Mucosa of descending colon (tissue), 3 donors: ENCODE results near the gene MYO1F. TPM values are rescaled to one million over a fixed set of nuclear protein-coding genes. Genes with fewer than 3 reads are reported as not detected.
A peak's percentile ranks its signal among the peaks of the same experiment; 100 is the strongest.
"Not testable (repeated sequence)": the region's sequence is repeated elsewhere in the genome, so short reads cannot be mapped to it uniquely, and the experiment has no call there.

Source experiments
- ATAC-seq: fragments of 200-7000 bp; cut with Tn5 transposase; one replicate; pipeline ENCODE4 v1.9.1; 2020; ENCODE audit warnings: mild to moderate bottlenecking, moderate library complexity
- DNase-seq, 3 donors: peaks; one replicate each; pipeline ENCODE4 v3.0.0-alpha.2; 2020
- H3K36me3 ChIP-seq: fragments of 200-600 bp; one replicate; pipeline ENCODE4 v1.8.0; 2021; ENCODE audit warnings: low read depth, mild to moderate bottlenecking
- H3K4me1 ChIP-seq: fragments of 200-600 bp; one replicate; pipeline ENCODE4 v1.8.0; 2021; ENCODE audit warnings: low read depth, mild to moderate bottlenecking
- H3K4me3 ChIP-seq: fragments of 200-600 bp; one replicate; pipeline ENCODE4 v1.8.0; 2021; ENCODE audit warnings: mild to moderate bottlenecking
- H3K9me3 ChIP-seq: fragments of 200-600 bp; one replicate; pipeline ENCODE4 v1.8.0; 2021; ENCODE audit warnings: mild to moderate bottlenecking
- intact Hi-C, 2 donors: fragments of 100-400 bp; cut with DNase I in 1 of 2; cut with micrococcal nuclease in 1 of 2; formaldehyde crosslinking; loops; one replicate each; pipeline versions ENCODE4 v1.11.0 to v1.11.1; 2022; cut with DNase I, micrococcal nuclease
- total RNA-seq, 3 donors: library from RNA; stranded (reverse); fragmentation: NEBNext Ultra II Directional in 2 of 3; extraction: Animal tissue kit (Norgen Biotek cat#: 25700) in 2 of 3; gene quantifications; one replicate each; pipeline versions ENCODE4 v1.2.1 to v1.2.4, GENCODE V29; 2021 to 2023
- TF ChIP-seq, protein P1 (sequence below): fragments of 200-600 bp; IDR thresholded peaks from one replicate; pipeline ENCODE4 v1.8.0; 2022; ENCODE audit warnings: antibody characterized with exemption, mild to moderate bottlenecking
- donor health status: DM: no; HTN: no; CAD: no; lungs with moderate emphysema.
- donor health status: DM: no; HTN: no; CAD: no.
- donor health status: DM: no; HTN: yes; CAD: no.

MYO1F gene
- total RNA-seq, 3 donors from 2014 or later = 8.5 to 26.5 (median 21.0) TPM

DNA sequence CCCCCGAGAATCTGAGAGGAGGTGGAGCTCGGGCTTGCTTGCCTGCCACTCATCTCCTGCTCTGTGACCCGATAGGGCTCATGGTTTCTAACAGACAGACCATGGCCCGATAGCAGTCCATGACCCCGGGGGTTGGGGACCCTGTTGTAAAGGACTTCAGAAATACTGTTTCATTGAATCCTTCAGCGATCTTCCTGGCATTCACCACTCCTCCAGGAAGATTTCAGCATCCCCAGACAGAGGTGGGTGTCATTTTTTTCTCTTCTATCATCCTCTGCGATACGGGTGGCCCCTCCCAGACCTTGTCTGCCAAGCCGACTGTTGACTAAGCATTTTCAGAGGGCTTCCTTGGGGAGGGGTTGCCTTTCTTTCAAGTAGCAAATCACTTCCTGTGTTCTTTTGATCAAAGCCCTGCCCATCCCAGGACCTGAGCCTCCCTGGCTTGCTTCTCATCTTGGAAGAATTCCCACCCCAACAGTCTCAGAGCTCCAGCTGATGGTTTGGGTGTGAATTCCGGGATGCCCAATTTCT, 1.7 kb downstream of the MYO1F start:
- TF ChIP-seq, protein P1, sequence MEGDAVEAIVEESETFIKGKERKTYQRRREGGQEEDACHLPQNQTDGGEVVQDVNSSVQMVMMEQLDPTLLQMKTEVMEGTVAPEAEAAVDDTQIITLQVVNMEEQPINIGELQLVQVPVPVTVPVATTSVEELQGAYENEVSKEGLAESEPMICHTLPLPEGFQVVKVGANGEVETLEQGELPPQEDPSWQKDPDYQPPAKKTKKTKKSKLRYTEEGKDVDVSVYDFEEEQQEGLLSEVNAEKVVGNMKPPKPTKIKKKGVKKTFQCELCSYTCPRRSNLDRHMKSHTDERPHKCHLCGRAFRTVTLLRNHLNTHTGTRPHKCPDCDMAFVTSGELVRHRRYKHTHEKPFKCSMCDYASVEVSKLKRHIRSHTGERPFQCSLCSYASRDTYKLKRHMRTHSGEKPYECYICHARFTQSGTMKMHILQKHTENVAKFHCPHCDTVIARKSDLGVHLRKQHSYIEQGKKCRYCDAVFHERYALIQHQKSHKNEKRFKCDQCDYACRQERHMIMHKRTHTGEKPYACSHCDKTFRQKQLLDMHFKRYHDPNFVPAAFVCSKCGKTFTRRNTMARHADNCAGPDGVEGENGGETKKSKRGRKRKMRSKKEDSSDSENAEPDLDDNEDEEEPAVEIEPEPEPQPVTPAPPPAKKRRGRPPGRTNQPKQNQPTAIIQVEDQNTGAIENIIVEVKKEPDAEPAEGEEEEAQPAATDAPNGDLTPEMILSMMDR = no peak
- H3K4me3 ChIP-seq = no peak overlapping the region
- intact Hi-C loops = no loop called here
- H3K9me3 ChIP-seq = no peaks in the 10 kb centered on the region
- H3K36me3 ChIP-seq = no peaks in the 10 kb centered on the region
- peak in 1 of 3 donors; percentile 31 for DNase-seq
- peaks cover under 1% of the 10 kb centered on the region for H3K4me1 ChIP-seq
- ATAC-seq = peak; percentile 41

DNA sequence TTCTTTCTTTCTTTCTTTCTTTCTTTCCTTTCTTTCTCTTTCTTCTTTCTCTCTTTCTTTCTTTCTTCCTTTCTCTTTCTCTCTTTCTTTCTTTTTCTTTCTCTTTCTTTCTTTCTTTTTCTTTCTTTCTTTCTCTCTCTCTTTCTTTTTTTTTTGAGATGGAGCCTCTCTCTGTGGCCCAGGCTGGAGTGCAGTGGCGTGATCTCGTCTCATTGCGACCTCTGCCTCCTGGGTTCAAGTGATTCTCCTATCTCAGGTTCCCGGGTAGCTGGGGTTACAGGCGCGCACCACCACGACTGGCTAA, 2.7 kb downstream of the MYO1F start:
- H3K36me3 ChIP-seq, ATAC-seq, H3K9me3 ChIP-seq, intact Hi-C loops, H3K4me1 ChIP-seq, H3K4me3 ChIP-seq, DNase-seq: not testable (repeated sequence)

DNA sequence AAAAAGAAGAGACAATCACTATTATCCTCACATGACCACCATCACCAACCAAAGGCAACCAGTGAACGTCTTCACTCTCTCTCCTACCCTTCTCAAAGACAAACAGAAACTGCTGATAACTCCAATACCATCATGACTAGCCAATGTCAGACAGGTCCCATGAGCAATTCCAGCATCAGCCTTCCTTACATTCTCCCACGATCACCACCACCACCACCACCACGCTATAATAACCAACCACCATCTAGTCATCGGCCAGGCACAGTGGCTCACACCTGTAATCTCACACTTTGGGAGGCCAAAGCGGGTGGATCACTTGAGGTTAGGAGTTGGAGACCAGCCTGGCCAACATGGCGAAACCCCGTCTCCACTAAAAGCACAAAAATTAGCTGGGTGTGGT, 3.9 kb downstream of the MYO1F start:
- intact Hi-C loops = no loop called here
- H3K4me1 ChIP-seq = peaks cover 3% of the 10 kb centered on the region
- no peaks in the 10 kb centered on the region for H3K9me3 ChIP-seq
- H3K36me3 ChIP-seq = no peaks in the 10 kb centered on the region
- H3K4me3 ChIP-seq = no peak overlapping the region
- TF ChIP-seq, protein P1 = no peak
- DNase-seq = no peak
- no peak for ATAC-seq

DNA sequence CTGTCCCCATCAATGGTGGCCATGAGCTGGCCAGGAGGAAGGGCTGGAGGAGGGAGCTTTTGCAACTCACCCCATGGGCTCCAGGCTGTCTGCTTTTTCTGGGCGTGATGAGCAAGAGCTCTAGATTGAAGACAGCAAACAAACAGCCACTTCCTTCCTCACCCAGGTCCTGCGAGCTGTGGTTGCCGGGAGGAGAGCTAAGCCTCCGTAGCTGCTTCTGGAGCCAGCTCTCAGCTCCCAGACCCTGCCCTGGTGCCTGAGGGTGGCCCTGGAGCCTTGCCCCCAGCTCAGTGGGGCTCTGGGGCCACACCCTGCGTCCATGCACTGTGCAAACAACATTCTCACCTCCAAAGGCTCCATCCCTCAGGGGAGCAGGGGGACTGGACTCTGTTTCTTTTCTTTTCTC, 6.2 kb downstream of the MYO1F start:
- H3K36me3 ChIP-seq = no peaks in the 10 kb centered on the region
- H3K4me1 ChIP-seq = peaks cover 3% of the 10 kb centered on the region
- intact Hi-C loops = no loop called here
- TF ChIP-seq, protein P1 = no peak
- no peaks in the 10 kb centered on the region for H3K9me3 ChIP-seq
- peak; percentile 58 for ATAC-seq
- peak in 2 of 3 donors; percentile 47 to 80 for DNase-seq
- no peak overlapping the region for H3K4me3 ChIP-seq

DNA sequence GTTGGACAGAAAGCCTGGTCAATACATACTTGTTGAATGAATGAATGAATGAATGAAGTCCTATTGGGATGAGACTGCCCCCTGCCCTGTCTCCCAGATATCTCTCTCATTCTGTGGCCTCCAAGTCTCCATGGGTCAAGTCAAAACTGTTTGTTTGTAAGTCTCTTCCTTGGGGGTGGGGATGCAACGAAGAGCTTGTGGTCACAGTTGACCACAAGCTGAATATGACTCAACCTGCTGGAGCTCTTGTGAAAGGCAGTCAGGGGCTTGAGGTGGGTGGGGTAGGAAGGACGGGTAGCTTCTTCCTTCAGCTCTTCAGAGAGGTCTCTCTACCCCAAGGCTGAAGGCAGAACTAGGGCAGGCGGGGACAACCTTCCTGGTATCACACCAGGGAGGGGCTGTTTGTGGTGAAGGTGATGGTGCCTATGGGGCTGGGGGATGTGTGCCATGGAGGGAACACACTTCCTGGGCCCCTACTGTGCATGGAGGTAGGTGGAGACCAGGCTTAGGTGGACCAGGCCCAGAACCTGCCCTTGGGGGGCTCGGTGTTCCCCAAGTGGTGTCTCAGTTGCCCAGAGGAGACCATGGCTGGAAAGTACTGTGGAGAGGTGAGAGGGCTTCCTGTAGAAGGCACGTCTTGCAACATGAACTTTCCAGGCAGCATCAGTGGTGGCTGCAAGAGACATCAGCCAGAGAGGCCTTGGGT, 8.0 kb downstream of the MYO1F start:
- Histone ChIP-seq H3K4me1 (peaks cover 3% of the 10 kb centered on the region), H3K36me3 (no peaks in the 10 kb centered on the region), H3K4me3 (no peak overlapping the region), H3K9me3 (no peaks in the 10 kb centered on the region)
- intact Hi-C loops = no loop called here
- TF ChIP-seq, protein P1 = no peak
- ATAC-seq (peak; percentile 82), DNase-seq (peak in 2 of 3 donors; percentile 60 to 73)

DNA sequence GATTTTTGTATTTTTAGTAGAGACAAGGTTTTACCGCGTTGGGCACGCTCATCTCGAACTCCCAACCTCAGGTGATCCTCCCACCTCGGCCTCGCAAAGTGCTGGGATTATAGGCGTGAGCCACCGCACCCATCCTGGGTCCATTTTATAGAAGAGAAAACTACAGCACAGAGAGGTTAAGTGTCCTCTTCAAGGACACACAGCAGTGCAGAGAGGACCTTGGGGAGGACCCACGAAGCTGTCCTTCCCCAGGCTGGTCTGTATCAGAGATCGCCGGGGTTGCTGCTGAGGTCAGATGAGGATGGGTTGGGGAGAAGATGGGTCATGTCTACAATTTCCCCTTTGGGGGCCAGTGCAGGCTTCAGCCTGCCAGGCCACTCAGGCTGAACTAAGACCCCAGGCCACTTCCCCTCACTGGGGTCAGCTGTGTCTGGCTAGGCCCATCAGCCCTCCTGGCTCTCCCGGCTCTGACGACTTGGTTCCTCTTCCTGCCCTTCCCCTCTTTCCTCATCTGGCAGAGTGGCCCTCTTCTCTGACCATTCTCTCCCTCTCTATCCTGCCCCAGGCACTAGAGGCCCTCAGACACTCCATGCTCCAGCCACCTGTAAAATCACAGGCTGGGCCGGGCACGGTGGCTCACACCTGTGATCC, 9.6 kb downstream of the MYO1F start:
- peak in 1 of 3 donors; percentile 19 for DNase-seq

More for the DNA sequence above, 9.6 kb downstream of the MYO1F start:
- TF ChIP-seq, protein P1 = no peak
- H3K4me3 ChIP-seq = no peak overlapping the region
- intact Hi-C loops = no loop called here
- no peaks in the 10 kb centered on the region for H3K36me3 ChIP-seq
- ATAC-seq = peak; percentile 37
- no peaks in the 10 kb centered on the region for H3K9me3 ChIP-seq
- peaks cover 3% of the 10 kb centered on the region for H3K4me1 ChIP-seq
